Glutamatergic neuron (in vitro differentiated cells): ENCODE data around the gene B3GALT4. TPM values are rescaled to one million over a fixed set of nuclear protein-coding genes. Genes with fewer than 3 reads are reported as not detected.
"Not testable (repeated sequence)": the region's sequence is repeated elsewhere in the genome, so short reads cannot be mapped to it uniquely, and the experiment has no call there.

Source experiments
- DNase-seq: peaks from one replicate; pipeline ENCODE4 v3.0.0; 2022
- H3K27ac Mint-ChIP-seq: one replicate; pipeline ENCODE4 v1.8.0; 2020; ENCODE audit warnings: mild to moderate bottlenecking, mixed read lengths, inconsistent platforms; ENCODE audit not compliant: unreplicated experiment
- H3K27me3 Mint-ChIP-seq: one replicate; pipeline ENCODE4 v1.8.0; 2020; ENCODE audit warnings: mild to moderate bottlenecking, moderate library complexity, mixed read lengths, inconsistent platforms; ENCODE audit not compliant: unreplicated experiment
- H3K36me3 Mint-ChIP-seq: one replicate; pipeline ENCODE4 v1.8.0; 2020; ENCODE audit warnings: mild to moderate bottlenecking, mixed read lengths, inconsistent platforms; ENCODE audit not compliant: unreplicated experiment
- H3K4me1 Mint-ChIP-seq: one replicate; pipeline ENCODE4 v1.8.0; 2020; ENCODE audit warnings: mild to moderate bottlenecking, low read depth, mixed read lengths, inconsistent platforms; ENCODE audit not compliant: unreplicated experiment
- H3K4me3 Mint-ChIP-seq: one replicate; pipeline ENCODE4 v1.8.0; 2020; ENCODE audit warnings: mild to moderate bottlenecking, mixed read lengths, inconsistent platforms; ENCODE audit not compliant: unreplicated experiment
- H3K9me3 Mint-ChIP-seq: one replicate; pipeline ENCODE4 v1.8.0; 2020; ENCODE audit warnings: mild to moderate bottlenecking, moderate library complexity, mixed read lengths, inconsistent platforms; ENCODE audit not compliant: unreplicated experiment
- total RNA-seq: library from RNA; stranded (reverse); fragmentation: NEBNext Ultra II Directional; extraction: Animal tissue kit (Norgen Biotek cat#: 25700); gene quantifications from one replicate; pipeline ENCODE4 v1.2.1, GENCODE V29; 2021; ENCODE audit not compliant: unreplicated experiment
- TF ChIP-seq, protein P1 (sequence below): fragments of 200-600 bp; sonication (generic); IDR thresholded peaks from one replicate; pipeline ENCODE4 v1.5.0; 2021; ENCODE audit not compliant: partially characterized antibody, unreplicated experiment

Gene B3GALT4
- total RNA-seq, 1 donor from 2014 or later = 8.6 TPM

DNA sequence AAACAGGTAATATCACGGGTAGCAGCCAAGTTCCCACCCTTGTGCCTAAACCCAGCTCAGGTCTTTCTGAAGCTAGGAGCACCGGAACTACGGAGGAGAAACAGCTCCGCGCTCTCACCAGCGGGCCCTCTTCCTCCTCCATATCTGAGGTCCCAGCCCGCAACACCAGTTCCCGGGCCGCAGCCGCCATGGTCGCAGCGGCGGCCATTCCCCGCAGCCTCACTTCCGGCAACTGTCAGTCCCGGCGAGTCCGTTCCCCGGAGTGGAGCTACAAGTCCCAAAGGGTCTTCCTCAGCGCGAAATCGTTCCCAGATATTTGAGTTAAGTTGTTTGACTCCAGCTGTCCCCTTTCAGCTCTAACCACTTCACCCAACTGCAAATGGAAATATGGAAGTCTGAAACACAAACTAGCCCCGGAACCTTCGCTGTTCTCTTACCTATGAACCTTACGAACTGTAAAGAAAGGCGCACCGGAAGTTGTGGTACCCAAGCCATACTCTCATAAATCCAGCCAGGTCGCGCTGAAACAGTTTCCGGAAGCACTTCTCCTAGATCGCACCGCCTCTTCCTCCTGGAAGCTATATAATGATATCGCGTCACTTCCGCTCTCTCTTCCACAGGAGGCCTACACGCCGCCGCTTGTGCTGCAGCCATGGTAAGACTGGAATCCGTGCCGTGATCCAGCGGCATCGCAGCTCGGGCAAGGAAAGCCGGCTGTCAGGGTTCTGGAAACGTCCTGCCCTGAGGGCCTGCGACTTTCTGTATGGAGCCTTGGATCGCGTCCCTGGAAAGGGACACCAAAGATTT lies 5.3 kb upstream of the B3GALT4 start, which contains the start of the genes RPS18 and VPS52:
RPS18 (plus strand) TSS at position 608 of the 807 bp plus-strand sequence; CDS start at position 653, 45 bp downstream.
VPS52 (minus strand) TSS at position 409 of the 807 bp plus-strand sequence; CDS start at position 208, 201 bp downstream.
- Mint-ChIP-seq H3K27me3 (peaks cover 11% of the 10 kb centered on the region), H3K36me3 (no peaks in the 10 kb centered on the region), H3K27ac (peak within 1 kb of the TSS; percentile 100), H3K4me3 (peak within 1 kb of the TSS; percentile 98), H3K9me3 (peaks cover 4% of the 10 kb centered on the region), H3K4me1 (peaks cover 26% of the 10 kb centered on the region)
- TF ChIP-seq, protein P1, sequence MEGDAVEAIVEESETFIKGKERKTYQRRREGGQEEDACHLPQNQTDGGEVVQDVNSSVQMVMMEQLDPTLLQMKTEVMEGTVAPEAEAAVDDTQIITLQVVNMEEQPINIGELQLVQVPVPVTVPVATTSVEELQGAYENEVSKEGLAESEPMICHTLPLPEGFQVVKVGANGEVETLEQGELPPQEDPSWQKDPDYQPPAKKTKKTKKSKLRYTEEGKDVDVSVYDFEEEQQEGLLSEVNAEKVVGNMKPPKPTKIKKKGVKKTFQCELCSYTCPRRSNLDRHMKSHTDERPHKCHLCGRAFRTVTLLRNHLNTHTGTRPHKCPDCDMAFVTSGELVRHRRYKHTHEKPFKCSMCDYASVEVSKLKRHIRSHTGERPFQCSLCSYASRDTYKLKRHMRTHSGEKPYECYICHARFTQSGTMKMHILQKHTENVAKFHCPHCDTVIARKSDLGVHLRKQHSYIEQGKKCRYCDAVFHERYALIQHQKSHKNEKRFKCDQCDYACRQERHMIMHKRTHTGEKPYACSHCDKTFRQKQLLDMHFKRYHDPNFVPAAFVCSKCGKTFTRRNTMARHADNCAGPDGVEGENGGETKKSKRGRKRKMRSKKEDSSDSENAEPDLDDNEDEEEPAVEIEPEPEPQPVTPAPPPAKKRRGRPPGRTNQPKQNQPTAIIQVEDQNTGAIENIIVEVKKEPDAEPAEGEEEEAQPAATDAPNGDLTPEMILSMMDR = no peak
- peak; percentile 88 for DNase-seq

DNA sequence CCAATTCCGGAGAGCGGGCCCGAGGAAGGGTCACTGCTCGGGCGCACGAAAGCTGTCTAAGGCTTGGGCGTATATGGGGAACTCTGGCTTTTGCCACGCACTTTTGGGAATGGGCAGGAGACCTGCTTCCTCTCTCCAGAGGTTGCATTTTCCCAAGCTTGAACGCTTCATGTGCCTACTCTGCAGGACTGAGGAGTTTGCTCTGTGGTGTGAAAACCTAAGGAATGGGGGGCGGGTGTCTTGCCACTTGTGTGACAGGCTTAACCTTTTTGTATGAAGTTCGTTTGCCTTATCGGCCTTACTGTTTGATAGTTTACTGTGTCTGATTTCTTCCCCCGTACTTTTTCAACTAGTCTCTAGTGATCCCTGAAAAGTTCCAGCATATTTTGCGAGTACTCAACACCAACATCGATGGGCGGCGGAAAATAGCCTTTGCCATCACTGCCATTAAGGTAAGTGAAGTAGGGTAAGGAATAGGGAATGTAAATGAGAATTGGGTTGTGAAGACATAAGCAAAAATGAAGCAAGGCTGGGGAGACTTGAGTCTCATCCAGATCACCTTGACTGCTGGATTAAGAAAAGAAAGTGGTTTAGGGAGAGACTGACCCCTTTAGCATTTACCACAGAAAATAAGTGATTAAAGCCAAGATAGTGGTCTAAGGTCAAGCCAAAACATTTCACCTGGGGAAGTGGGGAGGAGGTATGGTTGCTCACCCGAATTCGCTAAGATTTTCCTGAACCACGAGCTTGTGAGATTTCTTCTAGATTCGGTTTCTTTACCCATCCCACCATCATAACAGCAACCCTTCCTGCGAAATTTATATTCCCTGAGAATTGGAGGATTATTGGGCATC lies 4.4 kb upstream of the B3GALT4 start:
- peaks cover 4% of the 10 kb centered on the region for H3K9me3 Mint-ChIP-seq
- peaks cover 26% of the 10 kb centered on the region for H3K4me1 Mint-ChIP-seq
- H3K36me3 Mint-ChIP-seq = no peaks in the 10 kb centered on the region
- H3K27me3 Mint-ChIP-seq = peaks cover 14% of the 10 kb centered on the region
- peak overlapping the region; percentile 100 for H3K27ac Mint-ChIP-seq
- TF ChIP-seq, protein P1 = no peak
- peak overlapping the region; percentile 98 for H3K4me3 Mint-ChIP-seq
- no peak for DNase-seq

DNA sequence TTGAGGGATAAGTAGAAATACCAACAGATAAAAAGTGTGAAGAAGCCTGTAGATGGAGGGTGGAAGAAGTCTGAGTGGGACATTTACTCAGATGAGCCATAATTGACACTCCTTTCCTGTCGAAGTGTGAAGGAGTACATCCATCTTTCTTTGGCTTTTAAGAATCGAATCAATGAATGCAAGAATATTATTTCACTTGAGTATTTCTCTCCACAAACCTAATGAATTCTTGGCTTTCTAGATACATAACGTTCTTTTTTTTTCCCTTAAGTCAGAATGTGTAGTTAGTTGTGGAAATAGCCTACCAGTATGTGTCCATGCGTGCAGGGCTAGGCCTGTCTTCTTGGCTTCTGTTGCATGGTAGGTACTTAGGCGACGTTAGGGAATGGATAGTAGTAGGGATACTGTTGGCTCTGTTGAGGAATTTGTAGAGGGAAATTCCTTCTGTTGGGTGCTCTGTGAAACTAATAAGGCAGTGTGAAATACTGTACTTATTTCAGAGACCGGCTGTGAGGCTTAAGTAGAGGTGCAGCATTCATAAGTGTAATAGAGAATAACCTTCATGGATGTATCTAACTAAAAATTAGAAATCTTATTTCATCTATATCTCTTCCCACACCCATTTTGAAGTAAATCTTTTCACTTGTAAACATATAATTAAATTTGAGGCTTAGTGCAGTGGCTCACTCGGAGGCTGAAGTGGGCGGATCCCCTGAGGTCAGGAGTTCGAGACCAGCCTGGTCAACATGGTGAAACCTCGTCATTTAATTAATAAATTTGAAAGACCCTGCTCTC lies 3.6 kb upstream of the B3GALT4 start:
- TF ChIP-seq, protein P1 = no peak
- H3K27me3 Mint-ChIP-seq = peaks cover 12% of the 10 kb centered on the region
- peaks cover 4% of the 10 kb centered on the region for H3K9me3 Mint-ChIP-seq
- peak overlapping the region; percentile 98 for H3K4me3 Mint-ChIP-seq
- no peak for DNase-seq
- peak overlapping the region; percentile 59 for H3K27ac Mint-ChIP-seq
- no peaks in the 10 kb centered on the region for H3K36me3 Mint-ChIP-seq
- peaks cover 28% of the 10 kb centered on the region for H3K4me1 Mint-ChIP-seq

DNA sequence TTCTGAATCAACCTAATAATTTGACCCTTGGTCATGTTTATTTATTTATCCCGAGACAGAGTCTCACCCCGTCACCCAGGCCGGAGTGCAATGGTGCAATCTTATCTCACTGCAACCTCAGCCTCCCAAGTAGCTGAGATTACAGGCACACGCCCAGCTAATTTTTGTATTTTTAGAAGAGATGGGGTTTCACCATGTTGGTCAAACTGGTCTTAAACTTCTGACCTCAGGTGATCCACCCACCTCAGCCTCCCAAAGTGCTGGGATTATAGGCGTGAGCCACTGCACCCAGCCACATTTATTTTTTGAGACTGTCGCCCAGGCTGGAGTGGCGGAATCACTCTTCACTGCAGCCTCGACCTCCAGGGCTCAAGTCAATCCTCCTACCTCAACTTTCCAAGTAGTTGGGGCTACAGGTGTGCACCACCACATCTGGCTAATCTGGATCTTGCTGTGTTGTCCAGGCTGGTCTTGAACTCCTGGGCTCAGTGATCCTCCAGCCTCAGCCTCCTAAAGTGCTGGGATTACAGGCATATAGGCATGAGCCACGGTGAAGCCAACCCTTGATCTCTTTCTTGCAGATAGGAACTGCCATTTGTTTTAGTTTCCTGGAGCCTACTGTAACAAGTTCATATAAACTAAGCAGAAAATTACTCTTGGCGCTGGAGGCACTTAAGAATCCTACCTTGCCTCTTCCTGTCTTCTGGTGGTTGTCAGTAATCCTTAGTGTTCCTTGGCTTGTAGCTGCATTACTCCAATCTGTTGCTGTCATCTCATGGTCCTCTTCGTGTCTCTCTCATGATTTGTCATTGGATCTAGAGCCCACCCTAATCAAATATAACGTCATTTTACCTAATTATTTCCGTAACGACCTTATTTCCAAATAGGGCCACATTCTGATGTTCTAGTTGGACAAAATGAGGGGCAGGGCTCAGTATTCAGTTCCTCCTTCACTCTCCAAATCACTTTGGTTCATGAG lies 2.7 kb upstream of the B3GALT4 start:
- peak overlapping the region; percentile 9 for H3K27ac Mint-ChIP-seq

DNA sequence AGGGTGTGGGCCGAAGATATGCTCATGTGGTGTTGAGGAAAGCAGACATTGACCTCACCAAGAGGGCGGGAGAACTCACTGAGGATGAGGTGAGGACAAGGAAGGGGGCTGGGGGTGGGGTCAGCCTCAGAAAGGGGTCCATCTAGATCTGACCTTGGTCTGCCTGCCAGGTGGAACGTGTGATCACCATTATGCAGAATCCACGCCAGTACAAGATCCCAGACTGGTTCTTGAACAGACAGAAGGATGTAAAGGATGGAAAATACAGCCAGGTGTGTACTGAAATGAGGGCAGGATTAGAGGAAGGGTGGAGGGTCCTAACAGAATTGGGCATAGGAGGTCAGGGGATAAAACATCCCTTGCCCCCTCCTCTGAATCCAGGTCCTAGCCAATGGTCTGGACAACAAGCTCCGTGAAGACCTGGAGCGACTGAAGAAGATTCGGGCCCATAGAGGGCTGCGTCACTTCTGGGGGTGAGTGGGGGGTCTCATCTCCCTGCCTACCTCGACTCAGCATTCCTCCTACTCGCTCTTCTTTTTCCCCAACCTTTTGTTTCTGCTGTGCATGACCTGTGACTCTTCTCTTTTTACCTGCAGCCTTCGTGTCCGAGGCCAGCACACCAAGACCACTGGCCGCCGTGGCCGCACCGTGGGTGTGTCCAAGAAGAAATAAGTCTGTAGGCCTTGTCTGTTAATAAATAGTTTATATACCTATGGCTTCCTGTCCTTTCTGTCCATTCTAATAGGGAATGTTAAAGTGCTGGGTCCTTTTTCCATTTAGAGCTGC lies 935 bp upstream of the B3GALT4 start:
- Mint-ChIP-seq H3K4me1 (peaks cover 40% of the 10 kb centered on the region), H3K27me3 (peaks cover 12% of the 10 kb centered on the region), H3K4me3 (peak overlapping the region; percentile 90), H3K27ac (peak overlapping the region; percentile 88)
- not testable (repeated sequence) for H3K9me3 Mint-ChIP-seq, H3K36me3 Mint-ChIP-seq, DNase-seq

More for the DNA sequence above, 2.7 kb upstream of the B3GALT4 start:
- Mint-ChIP-seq H3K27me3 (peaks cover 12% of the 10 kb centered on the region), H3K9me3 (peaks cover 4% of the 10 kb centered on the region), H3K36me3 (no peaks in the 10 kb centered on the region), H3K4me1 (peaks cover 35% of the 10 kb centered on the region), H3K4me3 (peak overlapping the region; percentile 98)
- DNase-seq = no peak
- TF ChIP-seq, protein P1 = no peak
